Ramos (cell line): ENCODE results near the gene MAD1L1.

Source experiments
- in situ Hi-C: fragments of 300-500 bp; cut with MboI; formaldehyde crosslinking; loops from one replicate; pipeline ENCODE4 v1.14.3; 2022; ENCODE audit warnings: low sequenced_read_pairs; ENCODE audit not compliant: unreplicated experiment

The MAD1L1 gene

GRCh38 chr7:2082139-2082998 lies 150.4 kb downstream of the MAD1L1 start:
- in situ Hi-C loops, result no loop called here

GRCh38 chr7:2081526-2082135 lies 151.1 kb downstream of the MAD1L1 start:
- in situ Hi-C loops, result no loop called here

GRCh38 chr7:2080477-2080876 lies 152.3 kb downstream of the MAD1L1 start:
- in situ Hi-C loops, result no loop called here

- in situ Hi-C loops, result no loop called here
These were observed 152.7 kb downstream of the MAD1L1 start for GRCh38 chr7:2080060-2080387.

GRCh38 chr7:2079332-2080059 lies 153.2 kb downstream of the MAD1L1 start:
- in situ Hi-C loops, result no loop called here

- in situ Hi-C loops, result no loop called here
These were observed 153.8 kb downstream of the MAD1L1 start for GRCh38 chr7:2078899-2079298.

- in situ Hi-C loops, result no loop called here
These were observed 156.1 kb downstream of the MAD1L1 start for GRCh38 chr7:2076649-2077064.

GRCh38 chr7:2075811-2076210 lies 156.9 kb downstream of the MAD1L1 start:
- in situ Hi-C loops, result no loop called here

GRCh38 chr7:2074691-2075090 lies 158.1 kb downstream of the MAD1L1 start:
- in situ Hi-C loops, result no loop called here

GRCh38 chr7:2072798-2073197 lies 159.9 kb downstream of the MAD1L1 start:
- in situ Hi-C loops, result no loop called here

GRCh38 chr7:2072042-2072441 lies 160.7 kb downstream of the MAD1L1 start:
- in situ Hi-C loops, result no loop called here

GRCh38 chr7:2071133-2071832 lies 161.5 kb downstream of the MAD1L1 start:
- in situ Hi-C loops, result no loop called here

- in situ Hi-C loops, result no loop called here
These were observed 162.5 kb downstream of the MAD1L1 start for GRCh38 chr7:2070151-2070763.

GRCh38 chr7:2069472-2069860 lies 163.3 kb downstream of the MAD1L1 start:
- in situ Hi-C loops, result no loop called here

GRCh38 chr7:2068693-2069471 lies 163.9 kb downstream of the MAD1L1 start:
- in situ Hi-C loops, result no loop called here

- in situ Hi-C loops, result no loop called here
These were observed 166.4 kb downstream of the MAD1L1 start for GRCh38 chr7:2066251-2066919.

- in situ Hi-C loops, result no loop called here
These were observed 167.2 kb downstream of the MAD1L1 start for GRCh38 chr7:2065528-2065927.

GRCh38 chr7:2063563-2064260 lies 169.0 kb downstream of the MAD1L1 start:
- in situ Hi-C loops, result no loop called here
